GM12878 (cell line): ENCODE data around the gene GGCT.

Source experiments
- ESRRA ChIP-seq: IDR thresholded peaks from 2 replicates; pipeline ENCODE4 v1.6.1; 2012; ENCODE audit warnings: mild to moderate bottlenecking, low read length, improper control_type of control experiment
- EZH2 ChIP-seq: IDR thresholded peaks from 2 replicates; pipeline ENCODE4 v1.6.1; 2012; ENCODE audit warnings: low read depth, mild to moderate bottlenecking, control low read depth, inconsistent platforms, low read length, borderline replicate concordance; ENCODE audit not compliant: control insufficient read depth
- IKZF1 ChIP-seq: fragments of 450-650 bp; conservative IDR thresholded peaks from 2 replicates; pipeline ENCODE4 v1.6.1; 2017; ENCODE audit warnings: antibody characterized with exemption, mild to moderate bottlenecking
- NRF1 ChIP-seq: conservative IDR thresholded peaks from 2 replicates; pipeline ENCODE4 v1.6.1; 2011; ENCODE audit warnings: mild to moderate bottlenecking, low read depth, low read length, improper control_type of control experiment
- ZNF207 ChIP-seq: fragments of 450-650 bp; IDR thresholded peaks from 2 replicates; pipeline ENCODE4 v1.6.1; 2014; ENCODE audit warnings: antibody characterized with exemption, mild to moderate bottlenecking, borderline replicate concordance
- ZNF217 ChIP-seq: fragments of 450-650 bp; IDR thresholded peaks from 2 replicates; pipeline ENCODE4 v1.6.1; 2017; ENCODE audit warnings: antibody characterized with exemption, mild to moderate bottlenecking
- ZZZ3 ChIP-seq: IDR thresholded peaks from 2 replicates; pipeline ENCODE4 v1.6.1; 2011; ENCODE audit warnings: low read depth; ENCODE audit not compliant: control insufficient read depth, insufficient read length
- TF ChIP-seq, protein P1 (sequence below), 3 experiments: IDR thresholded peaks in 2 of 3; conservative IDR thresholded peaks in 1 of 3; 2 replicates each; pipeline ENCODE4 v1.5.1; 2011; ENCODE audit warnings: low read depth in 3 of 3, low read length in 3 of 3, mild to moderate bottlenecking in 3 of 3, control low read depth in 2 of 3, moderate library complexity in 2 of 3, inconsistent platforms in 1 of 3, mixed read lengths in 1 of 3; ENCODE audit not compliant: control insufficient read depth in 2 of 3, insufficient read depth in 1 of 3; ENCODE audit errors: extremely low read depth in 1 of 3

DNA sequence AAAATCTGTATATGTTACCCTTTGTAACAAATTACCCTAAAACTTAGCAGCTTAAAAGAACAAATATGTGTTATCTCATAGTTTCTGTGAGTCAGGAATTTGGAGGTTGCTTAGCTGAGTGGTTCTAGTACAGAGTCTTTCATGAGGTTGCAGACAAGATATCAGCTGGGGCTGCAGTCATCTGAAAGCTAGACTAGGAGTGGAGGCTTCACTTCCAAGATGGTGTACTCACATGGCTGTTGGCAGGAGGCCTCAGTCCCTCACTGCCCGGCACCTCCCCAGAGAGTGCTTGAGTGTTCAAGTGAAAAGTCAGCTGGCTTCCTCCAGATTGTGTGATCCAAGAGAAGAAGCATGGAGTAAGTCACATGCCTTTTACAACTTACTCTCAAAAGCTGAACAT, 16.9 kb upstream of the GGCT start:
- TF ChIP-seq, protein P1, sequence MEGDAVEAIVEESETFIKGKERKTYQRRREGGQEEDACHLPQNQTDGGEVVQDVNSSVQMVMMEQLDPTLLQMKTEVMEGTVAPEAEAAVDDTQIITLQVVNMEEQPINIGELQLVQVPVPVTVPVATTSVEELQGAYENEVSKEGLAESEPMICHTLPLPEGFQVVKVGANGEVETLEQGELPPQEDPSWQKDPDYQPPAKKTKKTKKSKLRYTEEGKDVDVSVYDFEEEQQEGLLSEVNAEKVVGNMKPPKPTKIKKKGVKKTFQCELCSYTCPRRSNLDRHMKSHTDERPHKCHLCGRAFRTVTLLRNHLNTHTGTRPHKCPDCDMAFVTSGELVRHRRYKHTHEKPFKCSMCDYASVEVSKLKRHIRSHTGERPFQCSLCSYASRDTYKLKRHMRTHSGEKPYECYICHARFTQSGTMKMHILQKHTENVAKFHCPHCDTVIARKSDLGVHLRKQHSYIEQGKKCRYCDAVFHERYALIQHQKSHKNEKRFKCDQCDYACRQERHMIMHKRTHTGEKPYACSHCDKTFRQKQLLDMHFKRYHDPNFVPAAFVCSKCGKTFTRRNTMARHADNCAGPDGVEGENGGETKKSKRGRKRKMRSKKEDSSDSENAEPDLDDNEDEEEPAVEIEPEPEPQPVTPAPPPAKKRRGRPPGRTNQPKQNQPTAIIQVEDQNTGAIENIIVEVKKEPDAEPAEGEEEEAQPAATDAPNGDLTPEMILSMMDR (IDR thresholded peaks at IDR 0.05 in 2 of 3, conservative IDR thresholded peaks at IDR 0.05 in 1 of 3; ENCODE audit: control insufficient read depth in 2 of 3, extremely low read depth in 1 of 3, insufficient read depth in 1 of 3, low read depth in 3 of 3, low read length in 3 of 3), result no peak
- TF ChIP-seq IKZF1 (no peak), ESRRA (no peak), EZH2 (no peak), ZNF207 (no peak), NRF1 (no peak), ZNF217 (no peak), ZZZ3 (no peak)
